Measurements from ENCODE around the gene EPC1.

EPC1 gene

DNA sequence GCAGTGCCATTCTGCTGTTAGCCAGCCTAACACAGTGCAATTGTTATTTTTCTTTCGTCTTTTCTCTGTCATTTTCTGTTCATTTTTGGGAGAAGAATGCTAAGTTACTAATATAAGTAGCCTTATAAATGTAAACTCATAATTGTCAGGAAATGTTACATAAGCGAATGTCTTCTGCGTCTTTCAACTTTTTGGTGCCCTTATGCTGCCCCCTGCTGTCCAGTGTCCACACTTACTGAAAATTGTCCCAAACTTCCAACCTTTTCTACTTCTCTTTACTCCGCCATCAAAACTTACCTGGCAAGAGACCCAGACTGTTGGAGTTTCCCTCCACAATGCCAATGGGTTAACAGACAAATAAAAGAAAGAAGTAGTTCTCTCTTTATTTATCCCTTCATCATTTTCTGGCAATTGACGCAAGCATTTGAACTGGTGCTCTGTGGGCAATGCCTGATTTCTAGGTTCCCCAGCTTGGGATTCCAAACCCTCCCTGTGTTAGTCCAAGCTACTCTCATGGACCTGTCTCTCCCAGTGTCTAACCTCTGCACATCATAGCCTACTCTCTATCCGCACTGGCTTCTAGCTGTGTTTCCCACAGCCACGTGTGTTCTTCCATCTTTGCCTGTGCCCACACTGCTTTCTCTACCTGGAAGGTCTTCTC lies 21.0 kb upstream of the EPC1 start:
- TF ChIP-seq EP300 (IDR thresholded peaks at IDR 0.05; ENCODE audit: borderline replicate concordance) (no peak), EGR1 (IDR thresholded peaks at IDR 0.05) (no peak), RAD21 (IDR thresholded peaks at IDR 0.05; ENCODE audit: low read depth) (peak; percentile 63), TAF1 (IDR thresholded peaks at IDR 0.05; ENCODE audit: low read depth) (no peak), CEBPB (IDR thresholded peaks at IDR 0.05) (no peak)
- TF ChIP-seq, protein P1, sequence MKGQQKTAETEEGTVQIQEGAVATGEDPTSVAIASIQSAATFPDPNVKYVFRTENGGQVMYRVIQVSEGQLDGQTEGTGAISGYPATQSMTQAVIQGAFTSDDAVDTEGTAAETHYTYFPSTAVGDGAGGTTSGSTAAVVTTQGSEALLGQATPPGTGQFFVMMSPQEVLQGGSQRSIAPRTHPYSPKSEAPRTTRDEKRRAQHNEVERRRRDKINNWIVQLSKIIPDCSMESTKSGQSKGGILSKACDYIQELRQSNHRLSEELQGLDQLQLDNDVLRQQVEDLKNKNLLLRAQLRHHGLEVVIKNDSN (IDR thresholded peaks at IDR 0.05) = no peak

DNA sequence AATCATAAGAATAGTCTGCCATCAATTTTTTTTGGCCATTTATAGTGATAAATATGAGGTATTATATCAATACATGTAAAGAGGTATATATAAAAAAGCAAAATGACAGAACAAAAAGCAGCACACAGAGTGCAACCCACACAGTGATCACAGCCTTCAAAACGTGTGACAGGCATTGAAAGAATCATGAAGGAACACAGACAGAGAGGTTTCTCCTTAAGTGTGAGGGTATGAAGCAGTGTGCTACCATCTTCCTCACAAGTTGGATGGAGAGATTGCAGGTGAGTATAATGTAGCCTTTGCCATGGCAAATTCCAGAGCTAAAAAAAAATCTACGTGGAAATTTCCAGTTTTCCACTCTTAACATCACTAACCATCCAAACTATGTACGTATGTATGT lies 19.6 kb upstream of the EPC1 start:
- TF ChIP-seq, protein P1 (IDR thresholded peaks at IDR 0.05) = no peak
- TF ChIP-seq CEBPB (IDR thresholded peaks at IDR 0.05) (no peak), RAD21 (IDR thresholded peaks at IDR 0.05; ENCODE audit: low read depth) (no peak), ZBTB7A (IDR thresholded peaks at IDR 0.05; ENCODE audit: low read depth) (no peak), NFIC (IDR thresholded peaks at IDR 0.05) (no peak), FOXM1 (IDR thresholded peaks at IDR 0.05; ENCODE audit: borderline replicate concordance, low read depth) (no peak), TAF1 (IDR thresholded peaks at IDR 0.05; ENCODE audit: low read depth) (no peak), TEAD4 (IDR thresholded peaks at IDR 0.05) (no peak), YY1 (IDR thresholded peaks at IDR 0.05; ENCODE audit: low read depth) (no peak), EGR1 (IDR thresholded peaks at IDR 0.05) (no peak), EP300 (IDR thresholded peaks at IDR 0.05; ENCODE audit: borderline replicate concordance) (no peak), TCF12 (IDR thresholded peaks at IDR 0.05; ENCODE audit: low read depth) (no peak), CREB1 (IDR thresholded peaks at IDR 0.05; ENCODE audit: low read depth) (no peak)
- TF ChIP-seq, protein P2, sequence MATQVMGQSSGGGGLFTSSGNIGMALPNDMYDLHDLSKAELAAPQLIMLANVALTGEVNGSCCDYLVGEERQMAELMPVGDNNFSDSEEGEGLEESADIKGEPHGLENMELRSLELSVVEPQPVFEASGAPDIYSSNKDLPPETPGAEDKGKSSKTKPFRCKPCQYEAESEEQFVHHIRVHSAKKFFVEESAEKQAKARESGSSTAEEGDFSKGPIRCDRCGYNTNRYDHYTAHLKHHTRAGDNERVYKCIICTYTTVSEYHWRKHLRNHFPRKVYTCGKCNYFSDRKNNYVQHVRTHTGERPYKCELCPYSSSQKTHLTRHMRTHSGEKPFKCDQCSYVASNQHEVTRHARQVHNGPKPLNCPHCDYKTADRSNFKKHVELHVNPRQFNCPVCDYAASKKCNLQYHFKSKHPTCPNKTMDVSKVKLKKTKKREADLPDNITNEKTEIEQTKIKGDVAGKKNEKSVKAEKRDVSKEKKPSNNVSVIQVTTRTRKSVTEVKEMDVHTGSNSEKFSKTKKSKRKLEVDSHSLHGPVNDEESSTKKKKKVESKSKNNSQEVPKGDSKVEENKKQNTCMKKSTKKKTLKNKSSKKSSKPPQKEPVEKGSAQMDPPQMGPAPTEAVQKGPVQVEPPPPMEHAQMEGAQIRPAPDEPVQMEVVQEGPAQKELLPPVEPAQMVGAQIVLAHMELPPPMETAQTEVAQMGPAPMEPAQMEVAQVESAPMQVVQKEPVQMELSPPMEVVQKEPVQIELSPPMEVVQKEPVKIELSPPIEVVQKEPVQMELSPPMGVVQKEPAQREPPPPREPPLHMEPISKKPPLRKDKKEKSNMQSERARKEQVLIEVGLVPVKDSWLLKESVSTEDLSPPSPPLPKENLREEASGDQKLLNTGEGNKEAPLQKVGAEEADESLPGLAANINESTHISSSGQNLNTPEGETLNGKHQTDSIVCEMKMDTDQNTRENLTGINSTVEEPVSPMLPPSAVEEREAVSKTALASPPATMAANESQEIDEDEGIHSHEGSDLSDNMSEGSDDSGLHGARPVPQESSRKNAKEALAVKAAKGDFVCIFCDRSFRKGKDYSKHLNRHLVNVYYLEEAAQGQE (IDR thresholded peaks at IDR 0.05; ENCODE audit: low read depth) = no peak
- TF ChIP-seq, protein P3, sequence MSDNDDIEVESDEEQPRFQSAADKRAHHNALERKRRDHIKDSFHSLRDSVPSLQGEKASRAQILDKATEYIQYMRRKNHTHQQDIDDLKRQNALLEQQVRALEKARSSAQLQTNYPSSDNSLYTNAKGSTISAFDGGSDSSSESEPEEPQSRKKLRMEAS (IDR thresholded peaks at IDR 0.05) = no peak

DNA sequence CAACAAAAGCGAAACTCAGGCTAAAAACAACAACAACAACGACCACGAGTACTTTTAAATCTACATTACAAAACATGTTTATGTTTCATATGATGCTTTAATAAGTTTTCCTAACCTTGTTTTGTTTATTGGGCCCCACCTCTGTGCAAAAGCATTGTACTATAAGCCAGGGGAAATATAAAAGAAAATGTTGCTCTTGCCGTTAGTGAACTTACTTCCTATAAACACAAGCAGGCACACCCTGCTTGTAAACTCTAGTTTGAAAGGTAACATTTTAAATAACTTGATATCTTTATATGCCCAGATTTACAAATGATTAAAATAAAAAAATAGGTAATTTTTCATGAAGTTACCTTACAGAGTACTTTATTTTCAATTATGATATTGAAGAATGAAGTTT lies 19.2 kb upstream of the EPC1 start:
- TF ChIP-seq EGR1 (IDR thresholded peaks at IDR 0.05) (no peak), EP300 (IDR thresholded peaks at IDR 0.05; ENCODE audit: borderline replicate concordance) (no peak), CREB1 (IDR thresholded peaks at IDR 0.05; ENCODE audit: low read depth) (no peak), YY1 (IDR thresholded peaks at IDR 0.05; ENCODE audit: low read depth) (no peak), TEAD4 (IDR thresholded peaks at IDR 0.05) (no peak), CEBPB (IDR thresholded peaks at IDR 0.05) (no peak), TCF12 (IDR thresholded peaks at IDR 0.05; ENCODE audit: low read depth) (no peak), RAD21 (IDR thresholded peaks at IDR 0.05; ENCODE audit: low read depth) (no peak), TAF1 (IDR thresholded peaks at IDR 0.05; ENCODE audit: low read depth) (no peak), NFIC (IDR thresholded peaks at IDR 0.05) (no peak), FOXM1 (IDR thresholded peaks at IDR 0.05; ENCODE audit: borderline replicate concordance, low read depth) (no peak), ZBTB7A (IDR thresholded peaks at IDR 0.05; ENCODE audit: low read depth) (no peak)
- TF ChIP-seq, protein P2 (IDR thresholded peaks at IDR 0.05; ENCODE audit: low read depth) = no peak
- TF ChIP-seq, protein P3 (IDR thresholded peaks at IDR 0.05) = no peak
- TF ChIP-seq, protein P1 (IDR thresholded peaks at IDR 0.05) = no peak

DNA sequence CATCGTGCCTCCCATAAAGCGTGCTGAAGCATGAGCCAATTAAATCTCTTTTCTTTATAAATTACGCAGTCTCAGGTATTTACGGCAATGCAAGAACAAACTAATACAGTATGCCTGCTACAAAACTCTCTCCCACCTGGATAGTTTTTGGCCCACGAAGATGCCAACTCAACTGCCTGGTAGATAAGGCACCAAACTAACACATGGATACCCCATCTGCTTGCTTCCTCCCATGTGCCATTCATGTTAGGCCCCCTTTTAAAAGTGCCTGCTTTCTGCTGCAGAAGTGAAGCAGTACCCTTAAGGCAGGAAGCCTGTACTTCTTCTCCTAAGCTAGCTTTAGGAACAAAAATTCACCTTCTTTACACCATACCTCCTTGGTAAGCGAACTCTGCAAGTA lies 15.6 kb upstream of the EPC1 start:
- TF ChIP-seq ZBTB7A (IDR thresholded peaks at IDR 0.05; ENCODE audit: low read depth) (no peak), YY1 (IDR thresholded peaks at IDR 0.05; ENCODE audit: low read depth) (no peak), TCF12 (IDR thresholded peaks at IDR 0.05; ENCODE audit: low read depth) (no peak)

DNA sequence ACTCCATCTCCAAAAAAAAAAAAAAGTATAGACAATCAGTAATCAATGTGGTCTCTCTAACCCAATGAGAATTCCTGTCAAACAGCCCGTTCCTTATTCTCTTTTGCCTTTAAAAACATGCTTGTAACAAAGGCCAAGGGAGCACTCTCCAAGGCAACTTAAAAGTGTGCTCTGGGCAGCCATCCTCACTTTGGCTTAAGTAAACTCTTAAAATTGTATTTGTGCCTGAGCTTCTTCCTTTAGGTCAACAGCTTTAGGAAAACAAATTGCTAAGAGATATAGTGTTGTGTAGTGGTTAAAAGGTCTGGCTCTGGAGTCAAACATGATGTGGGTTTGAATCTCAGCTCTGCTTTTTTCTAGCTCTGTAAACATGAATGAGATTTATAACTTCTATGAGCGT lies 13.9 kb upstream of the EPC1 start:
- no peak for TF ChIP-seq CEBPB (IDR thresholded peaks at IDR 0.05)
- no peak for TF ChIP-seq YY1 (IDR thresholded peaks at IDR 0.05; ENCODE audit: low read depth)
- no peak for TF ChIP-seq TAF1 (IDR thresholded peaks at IDR 0.05; ENCODE audit: low read depth)
- TF ChIP-seq, protein P3 (IDR thresholded peaks at IDR 0.05) = no peak
- TF ChIP-seq, protein P2 (IDR thresholded peaks at IDR 0.05; ENCODE audit: low read depth) = no peak
- TF ChIP-seq, protein P1 (IDR thresholded peaks at IDR 0.05) = no peak
- TF ChIP-seq EGR1 (IDR thresholded peaks at IDR 0.05) = no peak
- no peak for TF ChIP-seq EP300 (IDR thresholded peaks at IDR 0.05; ENCODE audit: borderline replicate concordance)
- no peak for TF ChIP-seq ZBTB7A (IDR thresholded peaks at IDR 0.05; ENCODE audit: low read depth)
